VCaP (cell line): ENCODE measurements around the gene DOK6.

Experiments used
- H3K27ac ChIP-seq: fragments of 450-650 bp; 2 replicates; pipeline ENCODE4 v1.5.1; 2017
- TF ChIP-seq, protein P1 (sequence below): fragments of 450-650 bp; conservative IDR thresholded peaks from 2 replicates; pipeline ENCODE4 v1.5.1; 2017; ENCODE audit warnings: mild to moderate bottlenecking, moderate library complexity

Gene DOK6

DNA sequence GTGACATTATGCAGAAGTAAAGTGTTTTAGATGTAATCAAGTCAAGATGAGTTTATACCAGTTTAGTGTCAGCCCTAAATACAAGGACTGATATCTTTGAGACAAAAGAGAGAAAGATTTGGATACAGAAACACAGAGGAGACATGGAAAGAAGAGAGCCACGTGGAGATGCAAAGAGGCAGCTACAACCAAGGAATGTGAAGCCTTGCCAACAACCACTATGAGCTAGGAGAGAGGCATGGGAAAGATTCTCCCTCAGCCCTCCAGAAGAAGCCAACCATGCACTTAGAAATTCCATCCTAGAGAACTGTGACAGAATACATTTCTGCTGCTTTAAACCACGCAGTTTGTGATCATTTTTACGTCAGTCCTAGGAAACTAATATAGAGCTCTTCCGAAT, 217.2 kb downstream of the DOK6 start:
- H3K27ac ChIP-seq = no peak overlapping the region
- TF ChIP-seq, protein P1, sequence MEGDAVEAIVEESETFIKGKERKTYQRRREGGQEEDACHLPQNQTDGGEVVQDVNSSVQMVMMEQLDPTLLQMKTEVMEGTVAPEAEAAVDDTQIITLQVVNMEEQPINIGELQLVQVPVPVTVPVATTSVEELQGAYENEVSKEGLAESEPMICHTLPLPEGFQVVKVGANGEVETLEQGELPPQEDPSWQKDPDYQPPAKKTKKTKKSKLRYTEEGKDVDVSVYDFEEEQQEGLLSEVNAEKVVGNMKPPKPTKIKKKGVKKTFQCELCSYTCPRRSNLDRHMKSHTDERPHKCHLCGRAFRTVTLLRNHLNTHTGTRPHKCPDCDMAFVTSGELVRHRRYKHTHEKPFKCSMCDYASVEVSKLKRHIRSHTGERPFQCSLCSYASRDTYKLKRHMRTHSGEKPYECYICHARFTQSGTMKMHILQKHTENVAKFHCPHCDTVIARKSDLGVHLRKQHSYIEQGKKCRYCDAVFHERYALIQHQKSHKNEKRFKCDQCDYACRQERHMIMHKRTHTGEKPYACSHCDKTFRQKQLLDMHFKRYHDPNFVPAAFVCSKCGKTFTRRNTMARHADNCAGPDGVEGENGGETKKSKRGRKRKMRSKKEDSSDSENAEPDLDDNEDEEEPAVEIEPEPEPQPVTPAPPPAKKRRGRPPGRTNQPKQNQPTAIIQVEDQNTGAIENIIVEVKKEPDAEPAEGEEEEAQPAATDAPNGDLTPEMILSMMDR = no peak

DNA sequence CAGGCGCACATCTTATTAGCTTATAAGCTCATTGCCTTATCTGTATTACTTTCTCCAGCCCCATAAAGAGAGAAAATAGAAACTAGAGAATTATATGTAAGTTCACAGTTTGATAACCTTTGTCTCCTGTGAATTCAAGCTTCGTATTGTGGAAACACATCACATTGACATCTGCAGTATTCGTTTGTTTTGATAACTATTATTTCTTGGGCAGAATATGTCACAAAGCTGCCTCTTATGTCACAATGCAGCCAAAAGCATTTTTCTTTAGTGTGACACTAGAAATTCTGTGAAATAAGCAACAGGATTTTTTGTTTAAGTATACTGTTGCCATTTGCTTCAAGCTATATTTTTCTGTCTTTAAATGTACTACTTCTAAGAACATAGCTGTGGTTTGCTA, 221.5 kb downstream of the DOK6 start:
- H3K27ac ChIP-seq = peak overlapping the region; percentile 39
- TF ChIP-seq, protein P1 = no peak

DNA sequence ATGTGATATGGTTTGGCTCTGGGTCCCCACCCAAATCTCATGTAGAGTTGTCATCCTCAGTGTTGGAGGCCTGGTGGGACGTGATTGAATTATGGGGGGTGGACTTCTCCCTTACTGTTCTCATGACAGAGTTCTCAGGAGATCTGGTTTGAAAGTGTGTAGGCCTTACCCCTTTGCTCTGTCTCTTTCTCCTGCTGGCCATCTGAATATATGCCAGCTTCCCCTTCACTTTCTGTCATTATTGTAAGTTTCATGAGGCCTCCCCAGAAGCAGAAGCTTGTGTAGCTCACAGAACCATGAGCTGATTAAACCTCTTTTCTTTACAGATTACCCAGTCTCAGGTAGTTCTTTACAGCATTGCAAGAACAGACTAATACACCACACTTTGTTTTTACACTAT, 222.3 kb downstream of the DOK6 start:
- H3K27ac ChIP-seq = peak overlapping the region; percentile 39; the same call in 1 of the 2 replicates

DNA sequence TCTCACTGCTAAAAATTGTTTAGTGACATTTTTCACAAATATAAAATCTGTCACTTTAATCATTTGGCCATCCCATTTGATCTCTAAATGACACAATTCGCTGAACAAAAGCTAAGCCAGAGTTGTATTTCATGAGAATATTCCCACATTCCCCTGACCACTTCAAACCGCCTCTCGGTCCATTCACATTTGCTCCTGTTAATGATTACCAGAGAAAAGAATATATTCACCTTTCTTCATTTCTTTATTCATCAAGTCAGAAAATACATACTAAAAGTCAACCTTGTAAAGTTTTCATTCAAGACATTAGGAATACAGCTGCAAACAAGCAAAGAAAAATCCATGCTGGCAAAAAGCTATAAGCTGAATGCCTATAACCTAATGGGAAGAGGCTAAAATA, 225.5 kb downstream of the DOK6 start:
- TF ChIP-seq, protein P1 = no peak

More for the DNA sequence above, 222.3 kb downstream of the DOK6 start:
- TF ChIP-seq, protein P1 = no peak

DNA sequence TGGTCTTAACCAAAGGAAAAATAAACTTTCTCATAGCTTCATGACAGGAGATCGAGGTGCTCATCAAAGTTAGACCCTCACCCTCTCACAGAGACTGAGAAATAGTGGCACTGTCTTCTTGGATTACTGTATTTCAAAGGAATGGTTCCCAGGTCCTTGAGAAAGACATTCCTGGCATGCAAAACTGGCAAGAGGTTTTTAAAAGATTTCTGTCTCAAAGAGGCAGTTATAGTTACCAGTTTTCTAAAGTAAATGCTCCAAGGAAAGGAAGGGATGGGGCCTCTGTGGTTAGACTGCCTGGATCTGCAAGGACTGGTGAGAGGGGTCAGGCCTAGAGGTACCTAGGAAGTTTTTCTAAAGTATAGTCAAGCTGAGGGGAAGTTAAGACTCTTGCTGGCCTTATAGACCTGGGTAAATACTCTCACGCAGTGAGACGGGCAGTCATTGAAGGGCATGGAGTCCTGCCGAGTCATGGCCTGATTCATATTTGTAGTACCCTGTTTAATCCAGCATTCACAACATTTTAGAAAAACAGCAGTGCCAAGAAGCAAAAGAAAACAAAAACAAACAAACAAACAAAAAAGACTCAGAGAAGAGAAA, 226.1 kb downstream of the DOK6 start:
- TF ChIP-seq, protein P1 = no peak
- peak overlapping the region; percentile 88 for H3K27ac ChIP-seq

More for the DNA sequence above, 225.5 kb downstream of the DOK6 start:
- H3K27ac ChIP-seq = peak overlapping the region; percentile 88

DNA sequence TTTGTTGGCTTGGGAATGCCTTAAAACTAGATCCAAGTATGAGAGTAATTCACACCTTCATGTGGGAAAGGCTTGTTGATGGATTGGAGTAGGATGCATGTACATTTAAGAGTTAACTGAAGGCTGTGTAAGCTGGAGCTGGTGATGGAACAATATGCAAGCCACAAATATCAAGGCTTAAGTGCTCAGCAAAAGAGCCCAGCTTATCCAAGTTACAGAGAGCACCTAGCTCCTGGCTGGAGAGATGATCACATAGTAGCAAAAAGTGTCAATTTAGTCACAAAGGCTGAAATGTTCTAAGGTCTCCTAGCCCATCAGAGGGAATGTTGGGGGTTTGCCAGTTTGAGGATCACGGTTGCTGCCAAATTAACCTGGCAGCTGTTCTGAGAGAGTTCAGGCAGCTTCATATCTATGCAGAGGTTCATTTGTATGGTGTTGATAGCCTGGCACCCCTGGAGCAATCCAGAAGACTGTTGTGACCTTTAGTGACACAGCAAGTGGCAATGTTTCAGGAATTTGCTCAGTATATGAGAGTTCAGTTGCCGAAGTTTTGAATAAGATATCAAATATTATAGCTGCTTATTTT, 228.2 kb downstream of the DOK6 start:
- TF ChIP-seq, protein P1 = no peak
- H3K27ac ChIP-seq = no peak overlapping the region

DNA sequence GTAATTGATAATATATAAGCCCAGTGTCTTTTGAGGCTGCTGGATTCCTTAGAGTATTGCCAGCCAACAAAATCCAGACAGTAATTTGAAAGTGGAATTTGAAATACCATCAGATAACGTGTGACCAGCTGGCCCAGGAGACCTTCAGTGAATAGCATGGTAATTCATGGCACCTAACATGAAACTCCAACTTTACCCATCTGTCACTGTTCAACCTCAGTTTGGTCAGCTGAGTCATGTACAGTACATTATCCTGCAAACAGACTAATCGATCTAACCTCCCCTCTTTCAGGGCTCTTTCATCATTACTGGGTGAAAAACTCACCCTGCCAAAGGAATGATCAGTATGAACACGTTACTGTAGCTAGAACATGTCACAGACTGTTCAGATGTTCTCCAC, 230.6 kb downstream of the DOK6 start:
- no peak overlapping the region for H3K27ac ChIP-seq
- TF ChIP-seq, protein P1 = no peak
